GM20000 (cell line): ENCODE results near the gene TRAPPC10.

Source experiments
- DNase-seq: peaks from one replicate; pipeline ENCODE4 v3.0.0; 2012; ENCODE audit warnings: low spot score
- TF ChIP-seq, protein P1 (sequence below): IDR thresholded peaks from 2 replicates; pipeline ENCODE4 v1.5.1; 2012; ENCODE audit warnings: mild to moderate bottlenecking, control low read depth; ENCODE audit errors: extremely low read depth, missing control alignments

TRAPPC10 gene

DNA sequence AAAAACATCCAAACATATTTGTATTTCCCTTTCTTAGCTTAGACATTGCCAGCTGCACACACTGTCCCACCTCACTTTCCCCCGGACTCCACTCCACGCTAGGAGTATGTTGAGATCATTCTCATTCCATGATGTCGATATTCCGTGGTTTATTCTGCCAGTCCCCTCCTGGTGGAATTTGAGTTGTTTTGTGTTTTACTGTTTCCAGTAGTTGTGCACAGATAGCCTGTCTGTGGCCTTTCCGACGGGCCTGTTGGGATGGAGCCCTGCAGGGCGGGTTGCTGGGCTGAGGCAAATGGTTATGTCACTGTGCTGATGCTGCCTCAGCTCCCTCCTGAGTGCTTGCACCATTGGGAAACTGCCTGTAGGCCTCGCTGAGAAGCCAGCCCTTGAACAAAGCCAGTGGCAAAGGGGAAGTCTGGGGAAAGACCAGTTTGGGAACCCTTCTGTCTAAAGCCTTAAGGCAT, 12.8 kb downstream of the TRAPPC10 start:
- TF ChIP-seq, protein P1, sequence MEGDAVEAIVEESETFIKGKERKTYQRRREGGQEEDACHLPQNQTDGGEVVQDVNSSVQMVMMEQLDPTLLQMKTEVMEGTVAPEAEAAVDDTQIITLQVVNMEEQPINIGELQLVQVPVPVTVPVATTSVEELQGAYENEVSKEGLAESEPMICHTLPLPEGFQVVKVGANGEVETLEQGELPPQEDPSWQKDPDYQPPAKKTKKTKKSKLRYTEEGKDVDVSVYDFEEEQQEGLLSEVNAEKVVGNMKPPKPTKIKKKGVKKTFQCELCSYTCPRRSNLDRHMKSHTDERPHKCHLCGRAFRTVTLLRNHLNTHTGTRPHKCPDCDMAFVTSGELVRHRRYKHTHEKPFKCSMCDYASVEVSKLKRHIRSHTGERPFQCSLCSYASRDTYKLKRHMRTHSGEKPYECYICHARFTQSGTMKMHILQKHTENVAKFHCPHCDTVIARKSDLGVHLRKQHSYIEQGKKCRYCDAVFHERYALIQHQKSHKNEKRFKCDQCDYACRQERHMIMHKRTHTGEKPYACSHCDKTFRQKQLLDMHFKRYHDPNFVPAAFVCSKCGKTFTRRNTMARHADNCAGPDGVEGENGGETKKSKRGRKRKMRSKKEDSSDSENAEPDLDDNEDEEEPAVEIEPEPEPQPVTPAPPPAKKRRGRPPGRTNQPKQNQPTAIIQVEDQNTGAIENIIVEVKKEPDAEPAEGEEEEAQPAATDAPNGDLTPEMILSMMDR, result no peak
- no peak for DNase-seq

DNA sequence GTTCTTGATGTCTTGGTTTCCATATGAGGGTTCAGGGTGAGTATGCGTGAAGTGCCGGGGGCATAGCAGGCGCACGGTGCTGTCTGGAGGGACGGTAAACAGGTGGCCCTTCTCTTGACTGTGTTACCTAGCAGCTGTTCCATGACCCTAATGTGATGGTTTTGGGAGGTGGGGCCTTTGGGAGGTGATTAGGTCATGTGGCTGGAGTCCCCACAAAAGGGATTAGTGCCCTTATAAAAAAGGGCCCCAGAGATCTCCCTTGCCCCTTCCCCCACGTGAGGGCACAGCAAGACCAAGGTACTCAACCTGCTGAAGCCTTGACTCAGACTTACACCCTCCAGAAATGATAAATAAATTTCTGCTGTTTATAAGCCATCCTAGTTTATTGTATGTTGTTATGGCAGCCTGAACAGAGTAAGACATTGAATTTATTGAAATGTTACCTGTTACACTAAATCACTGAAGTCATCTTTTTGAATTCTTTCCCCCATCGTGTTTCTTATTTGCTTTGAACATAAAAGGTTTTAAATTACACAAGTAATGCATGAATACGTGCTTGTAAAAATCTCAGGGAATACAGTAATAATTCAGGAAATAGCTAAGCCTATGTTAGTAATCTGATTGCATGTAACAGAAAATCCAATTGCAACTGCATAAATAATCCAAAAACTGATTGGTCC, 15.6 kb downstream of the TRAPPC10 start:
- DNase-seq, result no peak
- TF ChIP-seq, protein P1, result no peak

DNA sequence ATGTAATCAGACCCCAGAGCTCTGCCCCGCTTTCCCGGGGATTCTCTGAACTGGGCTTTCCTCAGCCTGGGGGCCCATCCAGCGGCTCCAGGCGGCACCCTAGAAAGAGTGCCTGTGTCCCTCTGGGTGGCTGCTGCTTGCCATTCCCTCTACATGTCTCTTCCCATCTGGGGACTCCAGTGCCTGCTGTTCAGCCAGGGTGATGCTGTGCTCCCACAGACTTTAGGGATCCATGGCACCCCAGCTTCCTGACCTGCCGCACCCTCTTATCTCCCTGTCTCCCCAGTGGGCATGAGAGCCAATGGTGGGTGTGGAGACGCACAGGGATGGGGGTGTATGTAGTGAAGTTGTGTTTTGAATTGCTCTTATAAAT, 16.2 kb downstream of the TRAPPC10 start:
- TF ChIP-seq, protein P1, result no peak
- no peak for DNase-seq

DNA sequence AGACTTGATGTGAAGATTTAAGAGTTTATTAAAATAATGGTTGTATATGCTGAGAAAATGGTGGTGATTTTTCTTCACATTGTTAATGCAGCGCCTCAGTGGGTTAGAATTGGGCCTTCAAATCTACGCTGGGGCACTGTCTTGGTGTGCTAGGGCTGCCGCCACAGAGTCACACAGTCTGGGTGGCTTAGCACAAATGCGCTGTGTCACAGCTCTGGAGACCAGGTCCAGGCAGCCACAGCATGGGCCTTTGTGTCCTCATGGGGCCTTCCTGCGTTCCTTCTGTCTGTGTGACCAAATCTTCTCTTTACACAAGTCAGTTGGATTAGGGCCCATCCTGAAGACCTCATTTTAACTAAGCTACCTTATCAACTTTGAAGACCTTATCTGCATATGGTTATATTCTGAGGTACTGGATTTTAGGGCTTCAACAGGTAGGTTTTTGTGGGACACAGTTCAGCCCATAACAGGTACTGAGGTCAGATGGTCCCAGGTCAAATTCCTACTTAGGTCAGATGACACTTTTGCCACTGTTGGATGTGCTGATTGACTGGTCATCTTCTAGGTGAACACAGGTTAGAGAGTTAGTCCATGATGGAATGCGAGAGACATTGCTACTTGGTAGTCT, 17.5 kb downstream of the TRAPPC10 start:
- no peak for DNase-seq
- TF ChIP-seq, protein P1, result no peak

DNA sequence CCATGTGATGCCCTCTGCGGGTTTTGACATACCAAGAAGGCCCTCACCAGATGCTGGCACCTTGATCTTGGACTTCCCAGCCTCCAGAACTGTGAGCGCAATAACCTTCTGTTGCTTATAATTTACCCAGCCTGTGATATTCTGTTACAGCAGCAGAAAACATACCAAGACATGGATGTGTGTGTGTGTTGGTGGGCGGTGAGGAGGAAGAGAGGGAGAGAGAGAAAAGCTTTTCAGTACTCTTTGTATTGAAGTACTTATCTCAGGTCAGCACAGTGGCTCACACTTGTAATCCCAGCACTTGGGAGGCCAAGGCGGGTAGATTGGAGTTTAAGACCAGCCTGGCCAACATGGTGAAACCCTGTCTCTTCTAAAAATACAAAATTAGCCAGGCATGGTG, 23.1 kb downstream of the TRAPPC10 start:
- DNase-seq, result no peak
- TF ChIP-seq, protein P1, result no peak

DNA sequence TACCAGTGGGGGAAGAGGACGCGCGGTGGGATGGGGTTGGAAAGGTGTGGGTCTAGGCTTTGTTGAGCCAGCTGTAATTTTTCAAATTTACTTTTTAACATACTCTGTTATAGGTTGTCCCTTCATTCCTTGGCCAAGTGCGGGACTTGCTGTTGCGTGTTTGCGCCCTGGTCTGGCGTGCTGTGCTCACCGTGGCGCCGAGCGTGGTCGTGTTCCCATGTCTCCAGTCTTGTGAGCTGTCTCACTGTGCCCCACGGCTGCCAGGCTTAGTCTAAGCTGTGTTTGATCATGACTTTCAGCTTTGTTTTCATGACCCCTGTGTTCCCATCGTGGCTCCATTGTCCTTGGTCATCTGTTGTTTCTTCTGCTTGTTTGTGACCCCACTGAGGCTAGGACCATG, 26.0 kb downstream of the TRAPPC10 start:
- TF ChIP-seq, protein P1, result no peak
- DNase-seq, result no peak

DNA sequence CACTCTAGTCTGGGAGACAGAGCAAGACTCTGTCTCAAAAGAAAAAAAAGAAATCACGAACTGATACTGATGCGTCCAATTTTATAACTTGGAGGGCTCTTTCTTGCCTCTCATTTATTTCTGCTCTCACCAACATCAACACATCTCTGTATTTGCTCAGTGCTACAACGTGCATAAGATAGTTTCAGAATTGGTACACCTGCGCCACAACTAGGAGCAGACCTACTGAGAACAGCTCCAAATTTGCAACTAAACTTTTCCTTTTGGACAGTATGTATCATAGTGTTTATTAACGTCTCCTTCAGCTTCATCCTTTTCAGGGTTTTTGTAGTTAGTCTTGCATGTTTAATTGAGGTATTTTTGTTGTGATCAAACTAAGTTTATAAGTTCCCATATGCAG, 27.7 kb downstream of the TRAPPC10 start:
- no peak for DNase-seq
- TF ChIP-seq, protein P1, result no peak
